AG04449 (cell line): ENCODE results near the gene ULK4.

Source experiments
- CTCF ChIA-PET: fragments of 350-600 bp; formaldehyde crosslinking; extraction: SDS; loops from one replicate; lab custom pipeline; 2021; ENCODE audit warnings: antibody characterized with exemption; lab: Yijun Ruan, JAX
- POLR2A ChIA-PET: fragments of 400-600, 350-600 bp; formaldehyde crosslinking; extraction: SDS; loops from one replicate; lab custom pipeline; 2020; ENCODE audit warnings: antibody characterized with exemption, inconsistent platforms; lab: Yijun Ruan, JAX
- DNase-seq: peaks from one replicate; pipeline ENCODE4 v3.0.0-alpha.2; 2010; ENCODE audit warnings: low read depth, low spot score
- H3K4me3 ChIP-seq: 2 replicates; pipeline ENCODE4 v1.5.1; 2011; ENCODE audit warnings: low read depth, mild to moderate bottlenecking, control low read depth, low read length
- CTCF ChIP-seq: IDR thresholded peaks from one replicate; pipeline ENCODE4 v1.5.1; 2011; ENCODE audit warnings: mild to moderate bottlenecking, moderate library complexity, low read length, control low read depth, inconsistent platforms; ENCODE audit not compliant: insufficient read depth; ENCODE audit errors: missing control alignments

The ULK4 gene

GRCh38 chr3:41518626-41519025, 443.3 kb downstream of the ULK4 start:
- CTCF ChIA-PET: no interaction called here
- H3K4me3 ChIP-seq: no peak overlapping the region
- DNase-seq: no peak
- no peak for TF ChIP-seq CTCF
- POLR2A ChIA-PET: interaction anchor here (0.5 kb wide), 1 partner anchor 163 kb away, joined by 3 read pairs; no protein-coding TSS in a partner anchor

- TF ChIP-seq CTCF: no peak
- POLR2A ChIA-PET: no interaction called here
- H3K4me3 ChIP-seq: no peak overlapping the region
- CTCF ChIA-PET: interaction anchor here (1.1 kb wide), 1 partner anchor 11 kb away, joined by 6 read pairs; no protein-coding TSS in a partner anchor
- no peak for DNase-seq
Observed at GRCh38 chr3:41508063-41508696, 453.7 kb downstream of the ULK4 start.

- no peak overlapping the region for H3K4me3 ChIP-seq
- no peak for DNase-seq
- ChIA-PET POLR2A (interaction anchor here (0.6 kb wide), 1 partner anchor 961 kb away, joined by 6 read pairs; no protein-coding TSS in a partner anchor), CTCF (interaction anchor here (1.1 kb wide), 1 partner anchor 10 kb away, joined by 6 read pairs; no protein-coding TSS in a partner anchor)
- no peak for TF ChIP-seq CTCF
Observed at GRCh38 chr3:41507336-41508062, 454.4 kb downstream of the ULK4 start.

- CTCF ChIA-PET: no interaction called here
- POLR2A ChIA-PET: no interaction called here
- no peak overlapping the region for H3K4me3 ChIP-seq
- no peak for DNase-seq
- no peak for TF ChIP-seq CTCF
Observed at GRCh38 chr3:41503998-41504623, 457.8 kb downstream of the ULK4 start.

- H3K4me3 ChIP-seq: no peak overlapping the region
- no peak for DNase-seq
- no peak for TF ChIP-seq CTCF
- ChIA-PET POLR2A (no interaction called here), CTCF (no interaction called here)
Observed at GRCh38 chr3:41502481-41502880, 459.4 kb downstream of the ULK4 start.

GRCh38 chr3:41502023-41502422, 459.9 kb downstream of the ULK4 start:
- H3K4me3 ChIP-seq: no peak overlapping the region
- CTCF ChIA-PET: no interaction called here
- DNase-seq: no peak
- POLR2A ChIA-PET: no interaction called here
- no peak for TF ChIP-seq CTCF
